Mucosa of descending colon (tissue), 3 donors: ENCODE data around the gene CNKSR3. TPM values are rescaled to one million over a fixed set of nuclear protein-coding genes. Genes with fewer than 3 reads are reported as not detected.

Source experiments
- ATAC-seq: fragments of 200-7000 bp; cut with Tn5 transposase; one replicate; pipeline ENCODE4 v1.9.1; 2020; ENCODE audit warnings: mild to moderate bottlenecking, moderate library complexity
- DNase-seq, 3 donors: peaks; one replicate each; pipeline ENCODE4 v3.0.0-alpha.2; 2020
- H3K36me3 ChIP-seq: fragments of 200-600 bp; one replicate; pipeline ENCODE4 v1.8.0; 2021; ENCODE audit warnings: low read depth, mild to moderate bottlenecking
- H3K4me1 ChIP-seq: fragments of 200-600 bp; one replicate; pipeline ENCODE4 v1.8.0; 2021; ENCODE audit warnings: low read depth, mild to moderate bottlenecking
- H3K4me3 ChIP-seq: fragments of 200-600 bp; one replicate; pipeline ENCODE4 v1.8.0; 2021; ENCODE audit warnings: mild to moderate bottlenecking
- H3K9me3 ChIP-seq: fragments of 200-600 bp; one replicate; pipeline ENCODE4 v1.8.0; 2021; ENCODE audit warnings: mild to moderate bottlenecking
- intact Hi-C, 2 donors: fragments of 100-400 bp; cut with DNase I in 1 of 2; cut with micrococcal nuclease in 1 of 2; formaldehyde crosslinking; loops; one replicate each; pipeline versions ENCODE4 v1.11.0 to v1.11.1; 2022; cut with DNase I, micrococcal nuclease
- total RNA-seq, 3 donors: library from RNA; stranded (reverse); fragmentation: NEBNext Ultra II Directional in 2 of 3; extraction: Animal tissue kit (Norgen Biotek cat#: 25700) in 2 of 3; gene quantifications; one replicate each; pipeline versions ENCODE4 v1.2.1 to v1.2.4, GENCODE V29; 2021 to 2023
- TF ChIP-seq, protein P1 (sequence below): fragments of 200-600 bp; IDR thresholded peaks from one replicate; pipeline ENCODE4 v1.8.0; 2022; ENCODE audit warnings: antibody characterized with exemption, mild to moderate bottlenecking
- donor health status: DM: no; HTN: no; CAD: no; lungs with moderate emphysema.
- donor health status: DM: no; HTN: no; CAD: no.
- donor health status: DM: no; HTN: yes; CAD: no.

Gene CNKSR3
- total RNA-seq, 3 donors from 2014 or later, result 16.5 to 39.0 (median 33.6) TPM

DNA sequence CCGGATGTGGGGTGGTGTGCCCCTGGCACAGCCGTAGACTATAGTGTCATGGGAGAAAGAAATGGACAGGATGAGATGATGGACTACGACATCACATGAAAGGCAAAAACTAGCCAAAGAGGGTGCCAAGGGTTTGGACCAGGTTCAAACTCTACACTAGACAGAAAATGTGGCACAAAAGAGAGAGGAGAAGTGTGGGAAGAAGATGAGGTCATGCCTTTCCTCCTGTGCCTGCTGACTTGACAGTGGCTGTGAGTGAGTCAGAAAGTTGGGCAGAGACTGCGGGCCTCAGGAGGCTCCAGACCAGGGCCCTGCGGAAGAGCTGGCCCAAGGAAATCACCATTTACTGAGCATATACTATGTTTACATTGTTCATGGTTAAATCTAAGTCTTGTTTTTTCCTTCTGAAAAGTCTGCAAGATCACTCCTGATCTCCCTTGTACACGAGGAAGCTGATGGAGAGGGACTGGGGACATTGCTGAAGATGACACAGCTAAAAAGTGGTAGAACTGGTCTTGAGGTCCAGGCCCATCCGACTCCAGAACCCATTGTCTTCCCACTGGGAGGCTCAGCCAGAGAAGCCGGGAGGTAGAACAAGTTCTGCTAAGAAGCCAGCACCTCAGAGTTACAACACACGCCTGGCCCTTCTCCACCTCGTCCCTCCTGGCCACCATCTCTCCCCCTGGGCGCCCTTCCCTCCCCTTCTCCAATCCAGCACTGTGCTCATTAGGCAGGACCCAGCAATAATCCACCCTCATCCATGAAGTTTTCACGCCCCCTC lies 35.6 kb downstream of the CNKSR3 start:
- ATAC-seq (peak; percentile 34), DNase-seq (no peak)
- TF ChIP-seq, protein P1, sequence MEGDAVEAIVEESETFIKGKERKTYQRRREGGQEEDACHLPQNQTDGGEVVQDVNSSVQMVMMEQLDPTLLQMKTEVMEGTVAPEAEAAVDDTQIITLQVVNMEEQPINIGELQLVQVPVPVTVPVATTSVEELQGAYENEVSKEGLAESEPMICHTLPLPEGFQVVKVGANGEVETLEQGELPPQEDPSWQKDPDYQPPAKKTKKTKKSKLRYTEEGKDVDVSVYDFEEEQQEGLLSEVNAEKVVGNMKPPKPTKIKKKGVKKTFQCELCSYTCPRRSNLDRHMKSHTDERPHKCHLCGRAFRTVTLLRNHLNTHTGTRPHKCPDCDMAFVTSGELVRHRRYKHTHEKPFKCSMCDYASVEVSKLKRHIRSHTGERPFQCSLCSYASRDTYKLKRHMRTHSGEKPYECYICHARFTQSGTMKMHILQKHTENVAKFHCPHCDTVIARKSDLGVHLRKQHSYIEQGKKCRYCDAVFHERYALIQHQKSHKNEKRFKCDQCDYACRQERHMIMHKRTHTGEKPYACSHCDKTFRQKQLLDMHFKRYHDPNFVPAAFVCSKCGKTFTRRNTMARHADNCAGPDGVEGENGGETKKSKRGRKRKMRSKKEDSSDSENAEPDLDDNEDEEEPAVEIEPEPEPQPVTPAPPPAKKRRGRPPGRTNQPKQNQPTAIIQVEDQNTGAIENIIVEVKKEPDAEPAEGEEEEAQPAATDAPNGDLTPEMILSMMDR, result no peak
- Histone ChIP-seq H3K36me3 (no peaks in the 10 kb centered on the region), H3K9me3 (no peaks in the 10 kb centered on the region), H3K4me3 (no peak overlapping the region), H3K4me1 (no peaks in the 10 kb centered on the region)
- intact Hi-C loops, result no loop called here

DNA sequence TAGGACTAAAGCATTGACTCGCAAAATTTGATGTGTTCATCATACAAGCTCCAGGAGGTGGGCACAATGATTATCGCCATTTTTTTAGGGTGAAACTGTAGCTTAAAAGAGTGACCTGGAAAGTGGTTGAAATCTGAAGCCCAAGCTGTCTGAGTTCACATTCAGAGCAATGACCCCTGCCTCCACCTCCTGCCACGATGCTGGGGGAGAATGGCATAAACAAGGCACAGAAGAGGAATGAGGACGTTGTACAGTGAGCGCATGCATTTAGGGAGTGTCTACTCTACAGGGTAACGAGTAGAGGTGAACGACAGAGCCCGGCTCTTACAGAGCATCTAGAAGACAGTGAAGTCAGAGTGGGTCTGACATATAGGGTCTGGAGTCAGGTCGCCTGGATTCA lies 37.2 kb downstream of the CNKSR3 start:
- intact Hi-C loops, result no loop called here
- ATAC-seq (no peak), DNase-seq (no peak)
- Histone ChIP-seq H3K4me3 (no peak overlapping the region), H3K4me1 (no peaks in the 10 kb centered on the region), H3K36me3 (no peaks in the 10 kb centered on the region), H3K9me3 (no peaks in the 10 kb centered on the region)
- TF ChIP-seq, protein P1, result no peak

DNA sequence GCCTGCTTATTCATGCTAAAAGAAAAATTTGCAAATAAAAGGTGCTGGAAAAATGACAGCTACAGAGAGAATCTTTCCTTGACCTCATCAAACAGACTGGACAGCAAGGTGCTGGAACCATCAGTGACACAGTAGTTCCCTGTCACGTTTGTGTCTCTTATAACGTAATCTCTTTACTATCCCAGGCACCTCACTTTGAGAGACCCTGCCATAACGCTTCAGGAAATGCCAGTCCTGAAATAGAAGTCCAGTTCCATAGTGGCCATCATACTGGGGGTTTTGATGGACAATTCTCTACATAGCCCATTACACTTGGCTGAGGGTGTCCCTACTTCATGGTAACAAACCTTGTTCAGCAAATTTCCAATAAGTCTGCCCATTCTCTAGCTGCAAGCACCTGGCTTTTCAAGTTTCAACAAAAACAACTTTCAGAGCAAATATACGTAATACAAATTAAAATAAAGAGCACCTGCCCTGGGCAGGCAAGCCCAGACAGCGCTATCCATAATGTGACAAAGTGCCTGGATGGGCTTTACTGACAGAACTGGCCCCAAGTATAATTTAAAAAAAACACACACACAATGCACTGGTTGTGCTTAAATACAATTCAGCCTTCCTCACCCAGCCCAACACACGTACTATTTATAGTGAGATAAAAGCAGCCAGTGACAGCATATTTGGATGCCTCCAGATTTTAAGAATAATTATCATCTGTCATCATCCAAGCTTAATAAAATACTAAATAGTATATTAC lies 38.7 kb downstream of the CNKSR3 start:
- TF ChIP-seq, protein P1, result no peak
- H3K36me3 ChIP-seq, result no peaks in the 10 kb centered on the region
- intact Hi-C loops, result no loop called here
- no peak overlapping the region for H3K4me3 ChIP-seq
- H3K4me1 ChIP-seq, result no peaks in the 10 kb centered on the region
- H3K9me3 ChIP-seq, result no peaks in the 10 kb centered on the region
- DNase-seq, result no peak
- ATAC-seq, result no peak

DNA sequence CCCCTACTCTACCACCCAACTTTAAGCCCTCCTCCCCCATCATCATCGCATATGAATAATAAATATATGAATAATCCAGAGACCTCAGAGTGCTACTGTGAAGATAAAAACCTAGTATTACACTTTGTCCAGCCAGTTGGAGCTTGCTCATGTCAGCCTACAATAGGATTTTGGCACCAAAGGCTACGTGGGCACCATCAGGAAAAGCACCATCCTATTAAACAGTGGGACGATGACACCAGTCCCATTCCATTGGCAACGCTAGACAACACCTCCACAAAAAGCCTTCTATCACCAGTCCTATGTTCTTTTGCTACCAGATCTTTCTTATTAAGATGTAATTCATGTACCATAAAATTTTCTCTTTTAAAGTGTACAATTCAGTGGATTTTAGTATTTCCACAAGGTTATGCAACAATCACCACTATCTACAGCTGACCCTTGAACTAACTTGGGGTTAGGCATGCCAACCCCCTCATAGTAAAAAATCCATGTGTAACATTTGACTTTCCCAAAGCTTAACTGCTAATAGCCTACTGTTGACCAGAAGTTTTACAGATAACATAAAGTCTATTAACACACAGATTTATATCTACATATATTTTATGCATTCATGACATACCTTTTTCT lies 41.1 kb downstream of the CNKSR3 start:
- intact Hi-C loops, result no loop called here
- ATAC-seq (no peak), DNase-seq (no peak)
- Histone ChIP-seq H3K9me3 (no peaks in the 10 kb centered on the region), H3K4me1 (no peaks in the 10 kb centered on the region), H3K36me3 (no peaks in the 10 kb centered on the region), H3K4me3 (no peak overlapping the region)
- TF ChIP-seq, protein P1, result no peak

DNA sequence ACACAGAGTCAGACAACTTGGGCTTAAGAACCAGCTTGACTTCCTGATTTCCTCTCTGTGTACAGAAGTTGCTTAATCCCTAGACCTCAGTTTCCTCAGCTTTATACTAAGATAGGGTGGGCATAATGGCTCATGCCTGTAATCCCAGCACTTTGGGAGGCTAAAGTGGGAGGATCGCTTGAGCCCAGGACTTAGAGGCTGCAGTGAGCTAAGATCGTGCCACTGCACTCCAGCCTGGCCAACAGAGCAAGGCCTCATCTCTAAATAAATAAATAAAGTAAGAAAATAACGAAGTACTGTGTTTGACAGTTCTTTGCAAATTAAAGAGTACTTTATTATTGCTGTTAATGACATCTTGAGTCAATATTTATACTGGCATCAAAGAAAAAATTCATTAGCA lies 41.7 kb downstream of the CNKSR3 start:
- TF ChIP-seq, protein P1, result no peak
- Histone ChIP-seq H3K4me3 (no peak overlapping the region), H3K4me1 (no peaks in the 10 kb centered on the region), H3K9me3 (no peaks in the 10 kb centered on the region), H3K36me3 (no peaks in the 10 kb centered on the region)
- DNase-seq, result no peak
- intact Hi-C loops, result no loop called here
- ATAC-seq, result no peak
